Suprapubic skin (tissue), 4 donors: ENCODE results near the gene GHITM. TPM values are rescaled to one million over a fixed set of nuclear protein-coding genes. Genes with fewer than 3 reads are reported as not detected.
"Not testable (repeated sequence)": the region's sequence is repeated elsewhere in the genome, so short reads cannot be mapped to it uniquely, and the experiment has no call there.

Experiments
- DNase-seq, 2 donors: peaks; one replicate each; pipeline ENCODE4 v3.0.0-alpha.2; 2019; ENCODE audit warnings: low spot score in 2 of 2
- H3K27ac ChIP-seq: fragments of 200-600 bp; sonication (generic); one replicate; pipeline ENCODE4 v1.5.1; 2019
- H3K27me3 ChIP-seq: fragments of 200-600 bp; sonication (generic); one replicate; pipeline ENCODE4 v1.5.1; 2019
- H3K36me3 ChIP-seq: fragments of 200-600 bp; sonication (generic); one replicate; pipeline ENCODE4 v1.5.1; 2019
- H3K4me1 ChIP-seq: fragments of 200-600 bp; sonication (generic); one replicate; pipeline ENCODE4 v1.5.1; 2019
- H3K4me3 ChIP-seq: fragments of 200-600 bp; sonication (generic); one replicate; pipeline ENCODE4 v1.5.1; 2019; ENCODE audit warnings: mild to moderate bottlenecking
- H3K9me3 ChIP-seq: fragments of 200-600 bp; sonication (generic); one replicate; pipeline ENCODE4 v1.5.1; 2019
- CTCF ChIP-seq, 2 donors: fragments of 200-600 bp in 1 of 2; fragments of 450-650 bp in 1 of 2; sonication (generic) in 1 of 2; IDR thresholded peaks; one replicate each; pipeline ENCODE4 v1.5.1; 2016 to 2019; ENCODE audit warnings: antibody characterized with exemption in 2 of 2, mild to moderate bottlenecking in 1 of 2, moderate library complexity in 1 of 2
- EP300 ChIP-seq: sonication (generic); formaldehyde crosslinking; IDR thresholded peaks from one replicate; pipeline ENCODE4 v1.6.1; 2017; ENCODE audit warnings: antibody characterized with exemption
- POLR2A ChIP-seq, 2 donors: fragments of 450-650 bp; IDR thresholded peaks; one replicate each; pipeline ENCODE4 v1.6.1; 2017; ENCODE audit warnings: antibody characterized with exemption in 2 of 2, mild to moderate bottlenecking in 2 of 2, moderate library complexity in 2 of 2
- POLR2AphosphoS5 ChIP-seq, 3 donors: sonication (generic); formaldehyde crosslinking; IDR thresholded peaks; one replicate each; pipeline ENCODE4 v1.6.1; 2017; ENCODE audit warnings: antibody characterized with exemption in 3 of 3
- WGBS: methylation state at CpG from one replicate; pipeline ENCODE4 v1.1.5; 2018; 5-methylcytosine and 5-hydroxymethylcytosine counted together
- total RNA-seq, 4 donors: library from RNA; depleted of rRNA; stranded (reverse); fragments of >200 nt; gene quantifications; one replicate each; pipeline ENCODE4 v1.1.0, GENCODE V29; 2016

Gene GHITM
- total RNA-seq, 4 donors from 2014 or later = 91.2 to 132 (median 125) TPM

GRCh38 chr10:84101042-84101441 is 38.3 kb upstream of the GHITM start:
- H3K4me3 ChIP-seq = no peak overlapping the region
- 75% methylated on average over 2 of the region's 2 CpGs for WGBS
- no peak for DNase-seq
- no peaks in the 10 kb centered on the region for H3K36me3 ChIP-seq
- TF ChIP-seq CTCF (IDR thresholded peaks at IDR 0.05) (no peak), POLR2A (IDR thresholded peaks at IDR 0.05) (no peak), POLR2AphosphoS5 (IDR thresholded peaks at IDR 0.05) (no peak), EP300 (no peak)
- H3K9me3 ChIP-seq = no peaks in the 10 kb centered on the region
- H3K27me3 ChIP-seq = no peaks in the 10 kb centered on the region
- H3K27ac ChIP-seq = no peak overlapping the region
- no peaks in the 10 kb centered on the region for H3K4me1 ChIP-seq

- no peak for TF ChIP-seq CTCF (IDR thresholded peaks at IDR 0.05)
- TF ChIP-seq POLR2AphosphoS5 (IDR thresholded peaks at IDR 0.05) = no peak
- TF ChIP-seq POLR2A (IDR thresholded peaks at IDR 0.05) = no peak
- no peak for TF ChIP-seq EP300
- Histone ChIP-seq H3K27me3 (no peaks in the 10 kb centered on the region), H3K9me3 (no peaks in the 10 kb centered on the region), H3K36me3 (no peaks in the 10 kb centered on the region), H3K27ac (no peak overlapping the region), H3K4me3 (no peak overlapping the region), H3K4me1 (no peaks in the 10 kb centered on the region)
- DNase-seq = no peak
- WGBS = 86% methylated on average over 18 of the region's 18 CpGs
These were observed 30.5 kb upstream of the GHITM start for GRCh38 chr10:84108797-84109196.

- not testable (repeated sequence) for H3K4me3 ChIP-seq
These were observed 29.5 kb upstream of the GHITM start for GRCh38 chr10:84109772-84110171.

GRCh38 chr10:84113468-84113867 is 25.8 kb upstream of the GHITM start:
- H3K4me1 ChIP-seq, H3K27me3 ChIP-seq, H3K4me3 ChIP-seq, H3K9me3 ChIP-seq, H3K36me3 ChIP-seq, H3K27ac ChIP-seq, DNase-seq: not testable (repeated sequence)
- WGBS = 61% methylated on average over 1 of the region's 1 CpG

More at GRCh38 chr10:84109772-84110171, 29.5 kb upstream of the GHITM start:
- 77% methylated on average over 9 of the region's 9 CpGs for WGBS
- H3K27ac ChIP-seq, H3K36me3 ChIP-seq, H3K27me3 ChIP-seq, H3K9me3 ChIP-seq, DNase-seq, H3K4me1 ChIP-seq: not testable (repeated sequence)

- DNase-seq = no peak
- no peaks in the 10 kb centered on the region for H3K36me3 ChIP-seq
- H3K9me3 ChIP-seq = no peaks in the 10 kb centered on the region
- H3K27me3 ChIP-seq = no peaks in the 10 kb centered on the region
- no peak overlapping the region for H3K4me3 ChIP-seq
- 61% methylated on average over 13 of the region's 13 CpGs for WGBS
- H3K27ac ChIP-seq = no peak overlapping the region
- H3K4me1 ChIP-seq = no peaks in the 10 kb centered on the region
- TF ChIP-seq POLR2A (IDR thresholded peaks at IDR 0.05) = no peak
- peak in 1 of 2 donors; percentile 8 for TF ChIP-seq CTCF (IDR thresholded peaks at IDR 0.05)
- no peak for TF ChIP-seq POLR2AphosphoS5 (IDR thresholded peaks at IDR 0.05)
- TF ChIP-seq EP300 = no peak
These were observed 25.1 kb upstream of the GHITM start for GRCh38 chr10:84114088-84114667.

- 86% methylated on average over 2 of the region's 2 CpGs for WGBS
- H3K4me1 ChIP-seq, H3K4me3 ChIP-seq, H3K36me3 ChIP-seq, DNase-seq, H3K27ac ChIP-seq, H3K9me3 ChIP-seq, H3K27me3 ChIP-seq: not testable (repeated sequence)
These were observed 22.1 kb upstream of the GHITM start for GRCh38 chr10:84117204-84117603.

GRCh38 chr10:84117686-84118394 is 21.5 kb upstream of the GHITM start:
- H3K27ac ChIP-seq = no peak overlapping the region
- H3K4me1 ChIP-seq = no peaks in the 10 kb centered on the region
- H3K27me3 ChIP-seq = no peaks in the 10 kb centered on the region
- H3K4me3 ChIP-seq = no peak overlapping the region
- 80% methylated on average over 2 of the region's 2 CpGs for WGBS
- TF ChIP-seq CTCF (IDR thresholded peaks at IDR 0.05) (no peak), EP300 (no peak), POLR2A (IDR thresholded peaks at IDR 0.05) (no peak), POLR2AphosphoS5 (IDR thresholded peaks at IDR 0.05) (no peak)
- H3K36me3 ChIP-seq = no peaks in the 10 kb centered on the region
- no peak for DNase-seq
- H3K9me3 ChIP-seq = no peaks in the 10 kb centered on the region
